CD4-positive, alpha-beta T cell treated with Interleukin-2 at 100 ng/mL for 4 hours (primary cell): Measurements from ENCODE around the gene MYBPC2.
"Not testable (repeated sequence)": the region's sequence is repeated elsewhere in the genome, so short reads cannot be mapped to it uniquely, and the experiment has no call there.

Experiments
- DNase-seq: peaks from one replicate; pipeline ENCODE4 v3.0.0-alpha.2; 2020; ENCODE audit warnings: low spot score

MYBPC2 gene

DNA sequence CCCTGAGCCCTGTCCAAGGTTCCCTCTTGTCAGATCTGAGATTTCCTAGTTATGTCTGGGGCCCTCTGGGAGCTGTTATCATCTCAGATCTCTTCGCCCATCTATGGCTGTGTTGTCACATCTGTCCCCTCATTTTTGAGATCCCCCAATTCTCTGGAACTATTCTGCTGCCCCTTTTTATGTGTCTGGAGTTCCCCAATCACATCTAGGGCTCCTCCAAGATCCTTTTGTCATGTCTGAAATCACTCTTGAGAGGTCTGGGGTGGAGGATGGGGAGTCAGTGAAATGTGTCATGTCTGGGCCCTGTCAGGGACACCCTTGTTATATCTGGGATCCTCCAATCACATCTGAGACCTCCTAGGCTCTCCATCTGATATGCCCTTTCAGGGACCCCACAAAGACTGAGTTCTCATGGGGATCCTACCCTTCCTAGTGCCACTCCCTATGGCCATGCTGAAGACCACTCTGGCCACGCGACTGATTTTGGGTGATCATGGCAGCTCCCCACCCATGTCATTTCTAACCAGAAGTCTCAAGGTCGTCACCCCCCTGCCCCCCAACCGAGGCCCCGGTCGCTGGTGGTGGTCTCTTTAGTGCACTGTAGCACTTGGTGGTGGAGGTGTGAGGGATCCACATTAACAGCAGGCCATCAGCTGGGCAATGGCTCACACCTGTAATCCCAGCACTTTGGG is 3.8 kb upstream of the MYBPC2 start:
- no peak for DNase-seq

DNA sequence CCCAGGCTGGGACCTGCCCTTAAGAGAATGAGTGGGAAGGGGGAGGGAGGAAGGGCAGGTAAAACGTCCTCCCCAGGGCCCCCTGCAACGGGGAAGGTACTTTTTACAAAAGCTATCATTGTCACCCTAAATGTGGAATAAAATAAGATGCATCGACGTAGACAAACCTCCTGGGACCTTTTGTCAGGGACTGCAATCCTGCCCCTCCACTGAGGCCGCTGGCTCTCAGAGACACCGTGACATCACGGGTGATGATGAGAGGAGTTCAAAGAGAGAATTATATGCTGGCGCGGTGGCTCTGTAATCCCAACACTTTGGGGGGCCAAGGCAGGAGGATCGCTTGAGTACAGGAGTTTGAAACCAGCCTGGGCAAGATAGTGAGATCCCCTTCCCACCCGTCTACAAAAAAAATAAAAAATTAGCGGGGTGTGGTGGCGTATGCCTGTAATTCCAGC is 1.8 kb upstream of the MYBPC2 start:
- DNase-seq: no peak

DNA sequence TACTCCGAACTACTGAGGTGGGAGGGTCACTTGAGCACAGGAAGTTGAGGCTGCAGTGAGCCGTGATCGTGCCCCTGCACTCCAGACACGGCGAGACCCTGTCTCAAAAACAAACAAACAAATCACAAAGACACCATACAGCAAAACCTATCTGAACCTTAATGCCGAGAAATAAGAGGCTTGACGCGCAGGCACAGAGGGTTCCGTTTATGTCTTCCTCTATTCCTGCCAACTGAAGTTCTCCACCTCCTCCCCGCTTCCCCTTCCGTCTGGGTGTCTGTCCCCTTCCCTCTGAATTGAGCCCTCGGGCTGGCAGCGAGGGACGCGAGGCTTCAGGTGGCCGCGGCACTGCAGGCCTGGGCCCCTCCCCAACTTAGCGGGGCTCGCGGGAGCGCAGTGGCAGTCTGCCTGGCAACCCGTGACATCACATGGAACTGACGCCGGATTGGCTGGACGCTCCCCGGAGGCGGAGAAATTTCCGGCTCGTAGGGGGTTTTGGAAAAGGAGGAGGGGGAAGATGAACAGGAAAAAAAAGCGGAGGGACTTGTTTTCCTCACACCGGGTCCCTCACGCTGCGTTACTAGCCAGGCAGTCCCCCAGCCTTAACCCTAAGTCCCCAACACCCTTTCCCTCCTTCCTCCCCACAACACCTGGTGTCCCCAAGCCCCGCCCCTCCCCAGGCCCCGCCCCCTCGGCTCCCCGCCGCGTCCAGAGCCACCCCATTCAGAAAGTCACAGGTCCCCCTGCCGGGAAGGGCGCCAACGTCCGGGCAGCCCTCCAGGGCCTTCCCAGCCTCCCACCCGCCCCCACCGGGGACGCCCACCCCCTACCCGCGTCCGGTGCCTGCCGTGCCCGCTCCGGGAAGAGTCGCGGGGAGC is 1.1 kb upstream of the MYBPC2 start:
- peak; percentile 85 for DNase-seq

- no peak for DNase-seq
Measured at GRCh38 chr19:50433201-50434180, 799 bp downstream of the MYBPC2 start.

- no peak for DNase-seq
Measured at GRCh38 chr19:50434525-50434924, 1.8 kb downstream of the MYBPC2 start.

DNA sequence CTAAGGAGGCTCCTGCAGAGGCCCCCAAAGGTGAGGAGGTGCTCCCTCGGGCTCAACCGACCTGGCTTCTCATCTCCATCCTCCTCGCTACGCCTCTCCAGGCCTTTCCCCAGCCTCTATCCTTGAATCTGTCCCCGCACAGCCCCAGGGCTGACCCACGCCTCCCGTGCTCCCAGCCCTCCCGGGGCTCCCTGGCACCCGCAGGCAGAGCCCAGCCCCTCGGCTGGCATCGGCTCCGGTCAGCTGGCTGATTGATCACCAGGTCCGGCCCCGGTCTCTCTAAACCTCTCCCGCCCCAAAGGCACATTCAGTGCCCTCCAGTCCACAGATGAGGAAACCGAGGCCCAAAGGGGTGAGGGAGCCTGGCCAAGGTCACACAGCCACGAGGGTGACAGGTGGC is 2.5 kb downstream of the MYBPC2 start:
- DNase-seq: no peak

- no peak for DNase-seq
Measured at GRCh38 chr19:50435627-50436026, 2.9 kb downstream of the MYBPC2 start.

DNA sequence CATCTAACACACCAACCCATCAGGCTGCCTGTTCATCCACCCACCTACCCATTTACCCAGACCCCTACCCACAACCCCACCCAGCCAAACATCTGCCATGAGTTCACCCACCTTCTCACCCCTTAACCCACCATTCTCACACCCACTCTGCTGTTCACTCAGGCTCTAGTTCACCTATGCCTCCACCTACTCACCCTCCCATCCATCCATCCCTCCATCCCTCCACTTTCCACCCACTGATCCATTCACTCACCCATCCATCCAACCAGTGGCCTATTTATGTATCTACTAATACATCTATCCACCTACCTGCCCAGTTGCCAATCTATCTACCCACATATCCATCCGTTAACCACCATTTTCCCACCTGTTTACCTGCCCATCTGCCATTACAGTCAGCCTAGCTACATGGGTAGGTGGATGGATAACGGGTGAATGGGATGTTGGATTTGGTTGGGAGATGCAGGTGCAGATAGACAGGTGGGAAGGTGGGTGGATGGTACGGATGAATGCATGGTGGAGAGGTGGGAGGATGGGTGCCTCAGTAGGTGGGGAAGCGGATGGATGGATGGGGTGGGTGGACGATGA is 5.3 kb downstream of the MYBPC2 start:
- no peak for DNase-seq

- not testable (repeated sequence) for DNase-seq
Measured at GRCh38 chr19:50439130-50439529, 6.4 kb downstream of the MYBPC2 start.

GRCh38 chr19:50444059-50444458 is 11.4 kb downstream of the MYBPC2 start:
- no peak for DNase-seq

DNA sequence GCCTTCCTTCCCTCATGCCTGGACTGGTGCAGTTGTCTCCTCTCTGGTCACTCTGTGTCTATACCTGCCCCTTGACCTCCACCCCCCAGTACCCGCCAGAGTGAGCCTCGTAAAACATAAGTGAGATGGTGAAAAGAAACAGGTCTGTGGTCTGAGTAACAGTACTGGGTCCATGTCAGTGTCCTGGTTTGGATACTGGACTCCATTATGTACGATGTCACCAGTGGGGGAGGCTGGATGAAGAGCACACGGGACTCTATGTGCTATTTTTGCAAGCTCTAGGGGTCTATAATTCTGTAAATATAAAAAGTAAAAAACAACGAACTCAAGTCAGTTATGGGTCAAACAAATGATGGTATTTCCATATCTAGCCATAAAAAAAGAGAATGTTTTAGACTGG is 14.4 kb downstream of the MYBPC2 start:
- DNase-seq: no peak

DNA sequence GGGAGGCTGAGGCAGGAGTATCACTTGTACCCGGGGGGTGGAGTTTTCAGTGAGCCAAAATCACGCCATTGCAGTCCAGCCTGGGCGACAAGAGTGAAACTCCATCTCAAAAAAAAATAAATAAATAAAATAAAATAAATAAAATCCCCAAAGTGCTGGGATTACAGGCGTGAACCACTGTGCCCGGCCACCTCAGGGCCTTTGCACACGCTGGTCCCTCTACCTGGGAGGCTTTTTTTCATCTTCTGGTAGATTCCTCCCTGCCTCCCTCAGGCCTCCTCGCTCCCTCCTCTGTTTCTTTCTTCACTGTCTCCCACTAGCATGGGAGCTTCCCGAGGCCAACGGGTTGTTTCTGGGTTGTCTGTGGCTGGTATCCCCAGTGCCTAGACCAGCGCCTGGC is 15.1 kb downstream of the MYBPC2 start:
- no peak for DNase-seq

DNA sequence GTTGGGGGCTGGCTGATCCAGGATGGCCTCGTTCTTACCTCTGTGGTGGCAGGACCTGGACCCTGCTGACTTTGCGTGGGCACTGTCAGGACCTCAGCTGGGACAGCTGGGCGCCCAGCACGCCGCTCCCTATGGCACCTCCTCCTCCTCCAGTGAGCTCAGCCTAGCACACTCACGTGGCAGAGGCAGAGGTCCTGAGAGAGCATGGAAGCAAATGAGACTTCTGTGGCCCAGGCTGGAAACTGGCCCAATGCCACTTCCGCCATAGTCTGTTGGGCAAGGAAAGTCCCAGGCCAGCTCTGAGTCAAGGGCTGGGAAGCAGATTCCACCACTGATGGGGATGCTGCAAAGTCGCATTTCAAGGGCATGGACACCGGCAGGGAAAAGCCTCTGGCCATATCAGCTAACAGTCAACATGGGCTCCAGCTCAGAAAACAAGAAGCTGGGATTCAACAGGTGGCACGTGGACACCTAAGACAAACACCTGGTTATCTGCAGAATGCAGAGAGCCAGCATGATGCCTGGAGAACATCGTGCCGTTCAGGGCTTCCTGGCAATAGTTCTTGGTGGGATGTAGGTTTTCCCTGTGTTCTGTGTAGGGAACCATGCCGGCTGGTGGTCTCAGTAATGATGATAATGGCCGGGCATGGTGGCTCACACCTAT is 16.7 kb downstream of the MYBPC2 start:
- no peak for DNase-seq

DNA sequence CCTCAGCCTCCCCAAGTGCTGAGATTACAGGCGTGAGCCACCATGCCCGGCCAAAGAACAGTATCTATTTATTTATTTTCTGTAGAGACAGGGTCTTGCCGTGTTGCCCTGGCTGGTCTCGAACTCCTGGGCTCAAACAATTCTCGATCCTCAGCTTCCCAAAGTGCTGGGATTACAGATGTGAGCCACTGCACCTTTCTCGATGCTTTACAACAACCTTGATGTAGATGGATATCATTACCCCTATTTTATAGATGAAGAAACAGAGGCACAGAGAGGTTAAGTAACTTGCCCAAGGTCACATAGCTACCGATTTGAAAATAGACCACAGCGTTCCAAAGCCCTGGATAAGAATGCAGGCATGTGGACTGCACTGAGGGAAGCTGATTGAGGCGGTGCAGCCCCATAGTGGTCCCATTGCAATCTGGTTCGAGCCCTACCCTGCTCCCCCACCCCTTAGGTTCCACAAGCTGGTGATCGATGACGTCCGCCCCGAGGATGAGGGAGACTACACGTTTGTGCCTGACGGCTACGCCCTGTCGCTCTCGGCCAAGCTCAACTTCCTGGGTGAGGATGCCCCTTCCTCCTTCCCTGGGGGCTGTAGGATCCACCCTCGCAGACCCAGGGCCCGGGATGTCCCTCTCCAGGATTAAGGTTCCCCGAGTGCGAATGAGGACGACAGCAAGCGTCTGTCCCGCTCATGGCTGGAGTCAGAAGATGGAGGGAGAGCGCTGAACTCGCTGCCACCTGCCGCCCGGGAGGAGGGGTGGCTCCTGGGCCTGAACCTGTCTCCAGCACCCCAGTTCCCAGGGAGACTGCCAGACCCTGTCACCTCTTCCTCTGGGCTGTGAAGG is 17.9 kb downstream of the MYBPC2 start:
- no peak for DNase-seq

DNA sequence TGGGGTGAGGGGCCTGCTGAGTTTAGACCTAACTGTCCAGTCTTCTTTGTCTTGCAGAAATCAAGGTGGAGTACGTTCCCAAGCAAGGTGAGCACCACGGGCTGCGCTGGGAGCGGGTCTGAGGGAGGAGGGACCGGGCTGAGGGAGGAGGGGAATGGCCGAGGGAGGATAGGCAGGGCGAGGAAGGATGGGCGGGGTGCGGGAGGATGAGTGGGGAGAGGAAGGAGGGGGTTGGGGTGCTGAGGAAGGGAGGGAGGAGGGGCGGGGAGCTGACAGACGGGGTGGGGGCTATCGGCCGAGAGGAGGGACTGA is 18.5 kb downstream of the MYBPC2 start:
- no peak for DNase-seq

- DNase-seq: no peak
Measured at GRCh38 chr19:50453243-50453642, 20.6 kb downstream of the MYBPC2 start.

GRCh38 chr19:50455992-50456391 is 23.3 kb downstream of the MYBPC2 start:
- no peak for DNase-seq

DNA sequence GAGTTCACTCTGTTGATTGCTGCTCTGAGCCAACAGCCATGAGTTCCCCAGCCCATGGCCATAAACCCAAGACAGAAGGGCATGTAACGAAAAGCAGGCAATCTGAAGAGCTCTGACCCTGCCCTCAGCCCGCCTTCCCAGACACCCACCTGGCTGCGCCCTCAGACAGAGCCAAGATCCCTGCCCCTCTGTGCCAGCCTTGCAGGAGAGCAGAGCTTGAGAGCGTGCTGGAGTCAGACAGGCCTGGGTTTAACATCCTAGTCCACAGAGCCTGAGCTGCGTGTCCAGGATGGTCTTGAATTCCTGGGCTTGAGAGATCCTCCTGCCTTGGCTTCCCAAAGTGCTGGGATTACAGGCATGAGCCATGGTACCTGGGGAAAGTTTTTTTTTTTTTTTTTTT is 24.6 kb downstream of the MYBPC2 start:
- no peak for DNase-seq

GRCh38 chr19:50458396-50459066 is 25.8 kb downstream of the MYBPC2 start:
- DNase-seq: no peak

- DNase-seq: no peak
Measured at GRCh38 chr19:50459067-50459456, 26.4 kb downstream of the MYBPC2 start.
